HPDE6-E6E7 (cell line): ENCODE data around the gene ADAMTS2.

ENCODE experiments used
- DNase-seq: peaks from one replicate; pipeline ENCODE4 v3.0.0; 2011; ENCODE audit warnings: missing footprints; ENCODE audit errors: extremely low spot score

Gene ADAMTS2

GRCh38 chr5:179266291-179267070 is 78.8 kb downstream of the ADAMTS2 start:
- no peak for DNase-seq

DNA sequence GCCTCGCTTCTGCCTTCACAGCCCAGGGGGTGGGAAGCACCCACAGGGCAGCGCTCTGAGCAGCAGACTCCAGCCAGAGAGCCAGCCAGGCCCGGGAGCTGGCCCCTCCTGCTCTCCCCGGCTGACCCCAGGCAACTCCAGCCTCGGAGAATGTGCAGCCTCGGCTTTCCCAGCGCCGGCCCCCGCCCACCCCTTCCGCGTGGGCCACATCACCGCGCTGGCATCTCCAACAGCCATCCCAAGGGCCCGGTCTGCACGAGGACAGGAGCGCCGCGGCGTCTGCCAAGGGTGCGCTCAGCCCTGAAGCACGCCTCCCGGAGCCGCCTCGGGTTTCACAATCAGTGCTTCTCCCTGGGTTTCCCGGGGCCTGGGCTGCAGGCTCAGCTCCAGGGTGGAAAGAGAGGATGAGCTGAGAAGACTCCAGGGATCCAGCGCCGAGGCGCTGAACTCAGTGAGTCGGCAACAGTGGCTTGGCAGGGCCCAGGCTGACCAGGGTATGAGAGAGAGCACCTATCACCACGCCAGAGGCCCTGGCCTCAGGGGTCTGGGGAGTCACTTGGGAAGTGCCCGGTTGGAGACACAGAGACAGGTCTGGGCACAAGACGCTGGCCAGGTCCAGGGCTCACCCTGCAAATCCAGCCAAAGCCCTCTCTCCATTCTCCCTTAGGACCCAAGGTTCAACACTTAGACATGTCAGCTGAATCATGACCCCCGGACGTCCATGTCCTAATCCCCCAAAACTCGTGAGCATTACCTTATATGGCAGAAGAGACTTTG is 79.6 kb downstream of the ADAMTS2 start:
- DNase-seq, result no peak

DNA sequence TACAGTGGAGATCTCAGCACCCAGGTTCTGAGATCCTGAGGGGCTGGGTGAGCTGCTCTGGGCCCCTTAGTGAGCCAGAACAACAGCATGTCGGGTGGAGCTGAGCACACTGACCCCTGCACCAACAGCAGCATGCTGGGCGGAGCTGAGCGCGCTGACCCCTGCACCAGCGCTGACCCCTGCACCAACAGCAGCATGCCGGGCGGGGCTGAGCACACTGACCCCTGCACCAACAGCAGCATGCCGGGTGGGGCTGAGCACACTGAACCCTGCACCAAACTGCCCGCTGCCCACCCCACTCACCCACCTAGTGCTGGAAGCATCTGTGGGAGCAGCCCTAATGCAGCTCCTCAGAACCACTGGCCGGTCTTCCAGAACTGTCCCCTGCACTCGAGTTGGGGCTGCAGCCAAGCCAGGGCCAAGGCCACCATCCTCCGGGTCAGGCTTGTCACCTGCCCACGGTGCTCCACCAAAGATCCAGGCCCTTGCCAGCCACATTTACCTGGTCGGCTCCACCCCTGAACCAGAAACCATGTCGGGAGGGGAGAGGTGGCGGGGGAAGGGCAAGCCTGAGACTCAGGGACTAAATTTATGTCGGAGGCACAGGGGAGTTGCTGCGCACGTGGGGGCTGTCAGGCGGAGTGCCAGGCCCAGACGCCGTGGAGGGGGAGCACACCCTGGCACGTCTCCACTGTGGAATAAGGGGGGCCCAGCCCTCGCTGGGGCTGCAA is 80.3 kb downstream of the ADAMTS2 start:
- DNase-seq, result no peak

GRCh38 chr5:179264053-179264782 is 81.0 kb downstream of the ADAMTS2 start:
- no peak for DNase-seq

DNA sequence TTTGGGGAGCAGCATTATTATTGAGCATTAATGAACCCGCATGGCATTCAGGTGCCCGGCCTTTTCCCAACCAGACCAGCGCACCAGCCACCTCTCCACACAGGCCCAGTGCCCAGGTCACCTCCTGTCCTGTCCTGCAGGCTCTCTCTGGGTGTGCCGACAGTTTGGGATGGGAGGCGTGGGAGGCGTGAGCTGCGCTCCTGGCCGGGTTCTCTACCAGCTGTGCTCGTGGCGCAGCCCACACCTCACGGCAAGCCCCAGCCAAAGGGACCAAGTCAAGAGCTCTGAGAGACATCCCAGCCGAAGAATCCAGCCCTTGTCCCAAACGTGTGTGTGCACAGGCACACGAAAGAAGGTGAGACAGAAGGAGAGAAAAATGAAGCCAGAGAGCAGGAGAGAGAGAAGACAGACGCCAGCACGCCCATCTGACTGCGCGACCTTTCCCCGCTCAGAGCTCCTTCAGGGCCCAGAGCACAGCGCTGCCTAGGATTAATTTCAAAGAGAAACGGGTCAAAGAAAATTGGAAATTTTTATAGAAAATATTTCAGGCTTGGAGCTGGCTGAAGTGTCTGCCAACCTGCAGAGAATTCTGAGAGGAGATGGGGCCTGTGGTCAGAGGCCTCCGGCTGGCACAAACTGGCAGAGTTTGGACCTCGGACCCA is 81.7 kb downstream of the ADAMTS2 start:
- no peak for DNase-seq

- no peak for DNase-seq
These were observed 82.9 kb downstream of the ADAMTS2 start for GRCh38 chr5:179262126-179262920.

GRCh38 chr5:179261301-179262125 is 83.7 kb downstream of the ADAMTS2 start:
- DNase-seq, result no peak

DNA sequence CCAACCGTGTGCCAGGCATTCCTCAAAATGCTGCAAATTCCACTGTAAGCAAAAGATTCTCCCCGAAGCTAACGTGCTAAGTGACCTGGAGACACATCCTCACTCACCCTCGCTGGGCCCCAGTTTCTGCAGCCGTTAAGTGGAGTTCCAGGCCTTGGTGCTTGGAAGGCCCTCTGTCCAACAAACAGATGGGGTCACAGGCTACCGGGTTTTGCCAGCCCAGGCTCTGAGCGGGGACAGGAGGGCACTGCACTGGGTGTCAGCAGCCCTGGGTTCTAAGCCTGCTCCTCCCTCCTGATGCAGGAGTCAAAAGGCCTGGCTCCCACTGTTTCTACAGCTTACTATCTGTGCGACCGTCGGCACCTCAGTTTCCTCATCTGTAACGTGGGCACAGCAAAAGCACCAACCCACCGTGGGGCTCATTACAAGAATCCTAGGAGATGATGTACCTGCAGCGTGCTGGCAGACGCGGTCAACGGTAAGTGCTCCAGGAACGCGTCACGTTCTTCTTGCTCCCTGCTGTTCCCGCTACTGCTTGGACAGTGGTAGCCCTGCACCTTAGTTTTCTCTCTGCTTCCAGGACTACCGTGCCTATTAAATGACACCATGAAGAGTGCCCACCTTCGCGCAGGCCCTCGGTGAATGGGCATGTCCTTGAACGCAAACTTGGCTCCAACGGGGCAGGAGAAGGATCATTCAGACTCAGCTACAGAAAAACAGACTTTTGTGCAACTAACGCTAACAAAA is 84.8 kb downstream of the ADAMTS2 start:
- no peak for DNase-seq

GRCh38 chr5:179259731-179260323 is 85.4 kb downstream of the ADAMTS2 start:
- DNase-seq, result no peak

DNA sequence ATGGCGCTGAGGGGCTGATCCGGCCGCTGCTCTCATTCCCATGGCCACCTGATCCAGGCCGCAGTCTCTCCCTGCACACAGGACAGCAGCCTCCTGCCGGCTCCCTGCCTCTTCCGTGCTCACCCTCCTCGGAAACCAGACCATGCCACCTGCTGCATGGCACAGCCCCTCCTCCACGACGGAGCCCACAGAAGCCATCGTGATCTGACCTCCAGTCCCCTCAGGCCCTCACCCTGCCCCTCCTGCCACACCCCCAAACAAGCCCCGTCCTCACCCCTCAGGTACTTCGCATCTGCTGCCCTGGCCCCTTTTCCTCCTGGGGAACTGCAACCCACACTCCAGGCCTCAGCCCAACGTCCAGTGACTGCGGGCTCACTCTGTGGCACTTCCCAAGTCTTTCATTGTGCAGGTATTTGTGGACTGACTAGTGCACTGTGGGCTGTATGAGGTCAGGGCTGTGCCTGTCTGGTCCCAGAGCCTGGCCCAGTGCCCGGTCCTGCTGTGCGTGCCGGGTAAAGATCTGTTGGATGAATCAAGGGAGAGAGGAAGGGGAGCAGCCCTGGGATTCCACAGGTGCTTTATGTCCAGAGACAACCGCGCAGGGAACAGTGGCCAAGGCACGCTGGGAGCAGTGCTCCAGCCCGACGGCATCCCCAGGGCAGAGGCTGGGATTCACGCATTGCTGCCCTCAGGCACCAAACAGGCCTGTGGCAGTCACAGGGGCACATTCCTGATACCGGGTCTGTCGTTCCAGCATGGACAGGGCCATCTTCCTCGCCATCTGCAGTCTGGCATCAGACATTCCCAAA is 86.1 kb downstream of the ADAMTS2 start:
- DNase-seq, result no peak

GRCh38 chr5:179258001-179258921 is 87.0 kb downstream of the ADAMTS2 start:
- DNase-seq, result no peak

DNA sequence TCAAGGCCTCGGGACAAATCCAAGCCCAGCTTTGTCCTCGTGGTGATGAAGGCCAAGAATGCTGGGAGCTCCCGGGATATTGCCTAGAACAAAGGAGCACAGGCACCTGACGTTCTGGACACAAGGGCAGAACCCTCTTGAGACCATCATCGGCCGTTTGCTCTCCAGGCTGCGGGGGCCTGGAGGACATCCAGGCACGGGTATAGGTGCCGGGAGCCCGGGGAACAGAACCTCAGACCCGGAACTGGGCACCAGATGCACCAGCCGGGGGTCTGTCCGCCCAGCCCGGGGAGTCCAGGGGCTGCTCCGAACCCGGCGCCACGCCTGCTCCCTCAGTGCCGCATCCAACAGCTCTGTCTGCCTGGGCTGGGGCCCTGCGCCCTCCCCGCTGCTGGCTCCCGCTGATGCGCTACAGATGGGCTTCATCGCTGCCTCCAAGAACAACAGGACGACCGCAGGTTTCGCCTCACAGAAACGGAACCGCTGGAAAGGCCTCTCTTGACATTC is 88.0 kb downstream of the ADAMTS2 start:
- DNase-seq, result no peak

DNA sequence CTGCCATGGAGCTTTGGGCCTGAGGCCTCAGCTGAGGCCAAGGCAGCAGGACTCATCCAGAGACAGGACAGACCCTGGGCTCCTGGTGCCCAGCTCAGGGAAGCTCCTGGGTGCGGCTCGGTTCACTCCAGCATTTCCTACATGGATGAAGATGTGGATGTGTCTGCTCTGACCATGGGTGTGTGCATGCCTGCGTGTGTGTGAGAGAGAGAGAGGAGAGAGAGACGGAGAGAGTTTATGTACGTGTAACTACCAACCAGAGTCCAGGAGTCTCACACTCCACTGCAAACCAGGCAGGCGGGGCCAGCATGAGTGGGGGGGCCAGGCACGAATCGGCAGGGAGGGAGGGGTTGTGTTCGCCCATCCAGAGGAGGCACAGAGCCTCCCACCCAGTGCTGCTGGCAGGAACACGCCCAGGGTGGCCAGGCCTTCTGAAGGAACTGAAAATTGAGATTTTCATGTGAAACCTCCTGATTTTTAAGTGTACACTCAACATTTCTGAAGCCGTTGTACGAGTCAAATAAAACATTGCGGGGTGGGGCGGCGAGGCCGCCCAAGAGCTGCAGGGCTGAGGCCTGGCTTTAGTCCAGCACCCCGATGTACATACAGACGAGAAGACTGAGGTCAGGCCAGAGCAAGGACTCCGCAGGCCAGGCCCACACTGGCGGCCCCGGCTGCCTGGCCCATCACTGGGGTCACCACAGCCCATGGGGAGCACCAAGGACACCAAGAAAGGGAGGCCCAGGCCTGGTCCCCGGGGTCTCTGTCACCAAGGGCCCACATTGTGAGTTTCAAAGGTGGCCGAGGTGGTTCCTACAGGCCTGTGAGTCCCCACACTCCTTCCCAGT is 88.7 kb downstream of the ADAMTS2 start:
- DNase-seq, result no peak

- no peak for DNase-seq
These were observed 89.5 kb downstream of the ADAMTS2 start for GRCh38 chr5:179255527-179256327.
